CD14-positive monocyte (primary cell): ENCODE results near the gene MVB12B. TPM values are rescaled to one million over a fixed set of nuclear protein-coding genes. Genes with fewer than 3 reads are reported as not detected.

Source experiments
- DNase-seq, 3 donors: peaks; one replicate each; pipeline ENCODE4 v3.0.0-alpha.2; 2011 to 2022
- H2AFZ ChIP-seq: 2 replicates; pipeline ENCODE4 v1.6.0; 2012; ENCODE audit warnings: mild to moderate bottlenecking, low read depth, low read length, inconsistent platforms; ENCODE audit not compliant: insufficient read depth, poor library complexity, severe bottlenecking
- H3K27ac ChIP-seq, 2 donors: 1 replicate in 1 of 2; 2 replicates in 1 of 2; pipeline ENCODE4 v1.5.1; 2012 to 2013; ENCODE audit warnings: low read length in 2 of 2, control low read depth in 1 of 2, inconsistent platforms in 1 of 2, low read depth in 1 of 2, mild to moderate bottlenecking in 1 of 2
- H3K27me3 ChIP-seq, 2 donors: one replicate each; pipeline versions ENCODE4 v1.6.0 to v1.6.1; 2011 to 2013; ENCODE audit warnings: low read length in 2 of 2; ENCODE audit not compliant: control insufficient read depth in 2 of 2, insufficient read depth in 2 of 2
- H3K36me3 ChIP-seq, 2 donors: replicated peaks in 1 of 2; 1 replicate in 1 of 2; 2 replicates in 1 of 2; pipeline versions ENCODE4 v1.5.1 to v1.6.1; 2012 to 2013; ENCODE audit warnings: low read length in 2 of 2, control low read depth in 1 of 2, inconsistent platforms in 1 of 2, mild to moderate bottlenecking in 1 of 2; ENCODE audit not compliant: insufficient read depth in 2 of 2, control insufficient read depth in 1 of 2
- H3K4me1 ChIP-seq, 2 donors: 1 replicate in 1 of 2; 2 replicates in 1 of 2; pipeline versions ENCODE4 v1.5.1 to v1.6.1; 2012 to 2013; ENCODE audit warnings: low read length in 2 of 2, control low read depth in 1 of 2, inconsistent platforms in 1 of 2, mild to moderate bottlenecking in 1 of 2, moderate library complexity in 1 of 2; ENCODE audit not compliant: insufficient read depth in 2 of 2, control insufficient read depth in 1 of 2
- H3K4me2 ChIP-seq: replicated peaks from 2 replicates; pipeline ENCODE3; 2012; ENCODE audit warnings: low read length, moderate library complexity, mild to moderate bottlenecking; ENCODE audit not compliant: poor library complexity, severe bottlenecking; ENCODE audit errors: extremely low read depth
- H3K4me3 ChIP-seq, 3 experiments: fragments of 200-600 bp in 1 of 3; sonication (generic) in 1 of 3; replicated peaks in 1 of 3; 1 replicate in 2 of 3; 2 replicates in 1 of 3; pipeline ENCODE4 v1.5.1; 2011 to 2013; ENCODE audit warnings: low read length in 3 of 3, mild to moderate bottlenecking in 3 of 3, control low read depth in 2 of 3, low read depth in 2 of 3, inconsistent platforms in 1 of 3, moderate library complexity in 1 of 3
- H3K79me2 ChIP-seq: 2 replicates; pipeline ENCODE4 v1.6.0; 2012; ENCODE audit warnings: mild to moderate bottlenecking, control low read depth, inconsistent platforms, low read length, moderate library complexity; ENCODE audit not compliant: insufficient read depth
- H3K9ac ChIP-seq: 2 replicates; pipeline ENCODE4 v1.6.0; 2017; ENCODE audit warnings: low read length, mild to moderate bottlenecking; ENCODE audit not compliant: insufficient read depth, poor library complexity, severe bottlenecking
- H3K9me3 ChIP-seq, 2 donors: replicated peaks in 1 of 2; 1 replicate in 1 of 2; 2 replicates in 1 of 2; pipeline versions ENCODE4 v1.5.1 to v1.6.1; 2012 to 2013; ENCODE audit warnings: low read length in 2 of 2, control low read depth in 1 of 2; ENCODE audit not compliant: control insufficient read depth in 1 of 2, insufficient read depth in 1 of 2
- H4K20me1 ChIP-seq: 2 replicates; pipeline ENCODE4 v1.6.0; 2012; ENCODE audit warnings: mild to moderate bottlenecking, low read length, control low read depth, moderate library complexity; ENCODE audit not compliant: insufficient read depth
- H3K27ac Mint-ChIP-seq, 7 donors: one replicate each; pipeline ENCODE4 v1.8.0; 2020; ENCODE audit warnings: mild to moderate bottlenecking in 7 of 7, mixed read lengths in 7 of 7, moderate library complexity in 6 of 7, inconsistent platforms in 2 of 7
- H3K27me3 Mint-ChIP-seq, 3 donors: one replicate each; pipeline ENCODE4 v1.8.0; 2021 to 2022; ENCODE audit warnings: low read depth in 3 of 3, mild to moderate bottlenecking in 3 of 3, mixed read lengths in 3 of 3, moderate library complexity in 3 of 3, inconsistent platforms in 1 of 3
- H3K36me3 Mint-ChIP-seq, 2 donors: one replicate each; pipeline ENCODE4 v1.8.0; 2020; ENCODE audit warnings: mixed read lengths in 2 of 2, inconsistent platforms in 1 of 2, mild to moderate bottlenecking in 1 of 2
- H3K4me1 Mint-ChIP-seq: one replicate; pipeline ENCODE4 v1.8.0; 2020; ENCODE audit warnings: mild to moderate bottlenecking, mixed read lengths
- H3K4me3 Mint-ChIP-seq, 2 donors: one replicate each; pipeline ENCODE4 v1.8.0; 2020; ENCODE audit warnings: mild to moderate bottlenecking in 2 of 2, mixed read lengths in 2 of 2, moderate library complexity in 1 of 2
- H3K9me3 Mint-ChIP-seq, 7 donors: one replicate each; pipeline ENCODE4 v1.8.0; 2020 to 2022; ENCODE audit warnings: mixed read lengths in 7 of 7, mild to moderate bottlenecking in 6 of 7, moderate library complexity in 6 of 7, inconsistent platforms in 2 of 7
- WGBS: methylation state at CpG from one replicate; pipeline ENCODE4 v1.1.5; 2013; ENCODE audit warnings: missing lambda C conversion rate; ENCODE audit not compliant: insufficient coverage; 5-methylcytosine and 5-hydroxymethylcytosine counted together
- intact Hi-C, 2 donors: fragments of 100-400 bp; cut with micrococcal nuclease; formaldehyde crosslinking; loops; one replicate each; pipeline versions ENCODE4 v1.15.0 to v1.15.1; 2023
- polyA plus RNA-seq, 3 donors: library from polyadenylated mRNA; depleted of rRNA in 1 of 3; unstranded in 2 of 3; stranded (reverse) in 1 of 3; fragments of 300-500 nt in 2 of 3; fragments of >200 nt in 1 of 3; fragmentation: Illumina TruSeq in 2 of 3; gene quantifications; 1 replicate in 2 of 3; 2 replicates in 1 of 3; pipeline ENCODE4 v1.2.3, GENCODE V29; 2012 to 2021
- TF ChIP-seq, protein P1 (sequence below): fragments of 200-600 bp; IDR thresholded peaks from one replicate; pipeline ENCODE4 v1.8.0; 2022; ENCODE audit warnings: antibody characterized with exemption, mild to moderate bottlenecking

MVB12B gene
- polyA plus RNA-seq, 3 donors, result 2.8 to 8.1 (median 3.5) TPM

GRCh38 chr9:126394802-126395201 lies 68.2 kb downstream of the MVB12B start:
- H3K9me3 Mint-ChIP-seq, result peaks cover 0 to 3% (median 0%) of the 10 kb centered on the region in 7 donors
- no peak for DNase-seq
- H3K9ac ChIP-seq, result no peak overlapping the region
- H3K36me3 Mint-ChIP-seq, result peaks cover 57 to 75% of the 10 kb centered on the region in 2 donors
- H2AFZ ChIP-seq, result no peak overlapping the region
- no peak overlapping the region for H3K27ac ChIP-seq
- no peak overlapping the region for H3K4me3 Mint-ChIP-seq
- intact Hi-C loops, result loop anchor here in 1 of 2 donors (5.0 kb wide), 4 partner anchors 78 to 988 kb away; no protein-coding TSS in a partner anchor
- H3K4me2 ChIP-seq, result no peak overlapping the region
- H3K4me1 ChIP-seq, result peaks cover 24 to 28% of the 10 kb centered on the region in 2 donors
- H3K79me2 ChIP-seq, result no peaks in the 10 kb centered on the region
- peaks cover 38% of the 10 kb centered on the region for H3K4me1 Mint-ChIP-seq
- peaks cover 19 to 73% of the 10 kb centered on the region in 2 donors for H3K36me3 ChIP-seq
- H4K20me1 ChIP-seq, result no peaks in the 10 kb centered on the region
- TF ChIP-seq, protein P1, sequence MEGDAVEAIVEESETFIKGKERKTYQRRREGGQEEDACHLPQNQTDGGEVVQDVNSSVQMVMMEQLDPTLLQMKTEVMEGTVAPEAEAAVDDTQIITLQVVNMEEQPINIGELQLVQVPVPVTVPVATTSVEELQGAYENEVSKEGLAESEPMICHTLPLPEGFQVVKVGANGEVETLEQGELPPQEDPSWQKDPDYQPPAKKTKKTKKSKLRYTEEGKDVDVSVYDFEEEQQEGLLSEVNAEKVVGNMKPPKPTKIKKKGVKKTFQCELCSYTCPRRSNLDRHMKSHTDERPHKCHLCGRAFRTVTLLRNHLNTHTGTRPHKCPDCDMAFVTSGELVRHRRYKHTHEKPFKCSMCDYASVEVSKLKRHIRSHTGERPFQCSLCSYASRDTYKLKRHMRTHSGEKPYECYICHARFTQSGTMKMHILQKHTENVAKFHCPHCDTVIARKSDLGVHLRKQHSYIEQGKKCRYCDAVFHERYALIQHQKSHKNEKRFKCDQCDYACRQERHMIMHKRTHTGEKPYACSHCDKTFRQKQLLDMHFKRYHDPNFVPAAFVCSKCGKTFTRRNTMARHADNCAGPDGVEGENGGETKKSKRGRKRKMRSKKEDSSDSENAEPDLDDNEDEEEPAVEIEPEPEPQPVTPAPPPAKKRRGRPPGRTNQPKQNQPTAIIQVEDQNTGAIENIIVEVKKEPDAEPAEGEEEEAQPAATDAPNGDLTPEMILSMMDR, result no peak
- no peaks in the 10 kb centered on the region for H3K27me3 Mint-ChIP-seq
- no peaks in the 10 kb centered on the region for H3K9me3 ChIP-seq
- H3K27ac Mint-ChIP-seq, result peak overlapping the region in 1 of 7 donors; percentile 26
- 96% methylated on average over 8 of the region's 9 CpGs for WGBS
- H3K4me3 ChIP-seq, result no peak overlapping the region
- H3K27me3 ChIP-seq, result no peaks in the 10 kb centered on the region

DNA sequence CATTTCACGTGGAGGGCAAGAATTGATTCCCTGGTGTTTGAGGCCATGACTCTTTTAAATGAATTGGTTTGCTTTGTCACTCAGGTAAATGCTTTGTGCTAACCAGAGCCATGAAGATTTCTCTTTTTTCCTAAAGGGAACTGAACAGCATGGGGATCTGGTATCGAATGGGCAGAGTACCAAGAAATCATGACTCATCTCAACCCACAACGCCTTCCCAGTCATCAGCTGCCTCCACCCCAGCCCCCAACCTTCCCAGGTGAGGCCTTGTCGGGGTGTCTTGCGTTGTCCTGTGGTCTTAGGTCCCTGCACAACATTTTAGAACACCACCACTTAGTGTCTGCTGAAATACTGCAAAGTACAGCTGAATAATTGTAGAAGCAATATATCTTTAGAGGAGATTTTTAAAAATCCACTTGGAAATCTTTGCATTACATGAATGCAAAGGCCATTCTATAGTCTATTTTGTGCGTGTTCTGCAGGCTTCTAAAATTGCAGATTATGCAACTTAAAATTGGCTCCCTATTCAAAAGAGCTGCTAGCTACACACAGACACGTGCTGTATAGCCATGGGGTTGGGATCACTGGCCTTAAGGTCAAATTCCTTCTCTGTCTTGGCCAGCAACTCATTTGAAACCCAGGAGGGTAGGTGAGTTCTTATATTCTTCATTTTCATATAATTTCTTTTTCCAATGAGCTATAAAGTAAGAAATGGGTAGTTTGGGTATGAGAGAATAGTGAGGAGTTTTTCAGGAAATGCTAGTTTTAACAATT lies 69.0 kb downstream of the MVB12B start:
- no peaks in the 10 kb centered on the region for H3K27me3 ChIP-seq
- no peak overlapping the region for H3K27ac ChIP-seq
- H3K36me3 ChIP-seq, result peaks cover 19 to 79% of the 10 kb centered on the region in 2 donors
- 90% methylated on average over 2 of the region's 7 CpGs for WGBS
- Mint-ChIP-seq H3K9me3 (peaks cover 0 to 3% (median 0%) of the 10 kb centered on the region in 7 donors), H3K27ac (peak overlapping the region in 1 of 7 donors; percentile 3), H3K27me3 (no peaks in the 10 kb centered on the region), H3K36me3 (peaks cover 64 to 81% of the 10 kb centered on the region in 2 donors), H3K4me3 (no peak overlapping the region), H3K4me1 (peaks cover 30% of the 10 kb centered on the region)
- no peaks in the 10 kb centered on the region for H3K79me2 ChIP-seq
- H3K4me1 ChIP-seq, result peaks cover 17 to 20% of the 10 kb centered on the region in 2 donors
- H3K4me2 ChIP-seq, result no peak overlapping the region
- DNase-seq, result peak in 1 of 3 donors; percentile 29
- no peak overlapping the region for H3K4me3 ChIP-seq
- H3K9me3 ChIP-seq, result no peaks in the 10 kb centered on the region
- no peak overlapping the region for H3K9ac ChIP-seq
- H2AFZ ChIP-seq, result no peak overlapping the region
- TF ChIP-seq, protein P1, result no peak
- no peaks in the 10 kb centered on the region for H4K20me1 ChIP-seq
- intact Hi-C loops, result loop anchor here in 1 of 2 donors (5.0 kb wide), 4 partner anchors 78 to 988 kb away; no protein-coding TSS in a partner anchor
